Adrenal gland (tissue), 5 donors: ENCODE measurements around the gene CCDC74A.
"Not testable (repeated sequence)": the region's sequence is repeated elsewhere in the genome, so short reads cannot be mapped to it uniquely, and the experiment has no call there.

ENCODE experiments used
- CTCF ChIP-seq, 6 experiments: fragments of 450-650 bp in 4 of 6; fragments of 200-600 bp in 2 of 6; sonication (generic) in 1 of 6; IDR thresholded peaks; 1 replicate in 5 of 6; 2 replicates in 1 of 6; pipeline versions ENCODE4 v1.5.1 to v1.8.0; 2016 to 2021; ENCODE audit warnings: antibody characterized with exemption in 6 of 6, mild to moderate bottlenecking in 2 of 6, moderate library complexity in 1 of 6
- POLR2A ChIP-seq, 2 donors: fragments of 450-650 bp; IDR thresholded peaks; one replicate each; pipeline ENCODE4 v1.6.1; 2017; ENCODE audit warnings: antibody characterized with exemption in 2 of 2, mild to moderate bottlenecking in 2 of 2, moderate library complexity in 1 of 2
- donor health status: DM: no; HTN: no; CAD: no.

- TF ChIP-seq CTCF, POLR2A (IDR thresholded peaks at IDR 0.05): not testable (repeated sequence)
Observed at GRCh38 chr2:131544813-131545165, 17.1 kb downstream of the CCDC74A start.
